Effector CD4-positive, alpha-beta T cell (primary cell): Measurements from ENCODE around the gene DCST2.
A peak's percentile ranks its signal among the peaks of the same experiment; 100 is the strongest.

Experiments
- DNase-seq: peaks from one replicate; pipeline ENCODE4 v3.0.0-alpha.2; 2020

The DCST2 gene

DNA sequence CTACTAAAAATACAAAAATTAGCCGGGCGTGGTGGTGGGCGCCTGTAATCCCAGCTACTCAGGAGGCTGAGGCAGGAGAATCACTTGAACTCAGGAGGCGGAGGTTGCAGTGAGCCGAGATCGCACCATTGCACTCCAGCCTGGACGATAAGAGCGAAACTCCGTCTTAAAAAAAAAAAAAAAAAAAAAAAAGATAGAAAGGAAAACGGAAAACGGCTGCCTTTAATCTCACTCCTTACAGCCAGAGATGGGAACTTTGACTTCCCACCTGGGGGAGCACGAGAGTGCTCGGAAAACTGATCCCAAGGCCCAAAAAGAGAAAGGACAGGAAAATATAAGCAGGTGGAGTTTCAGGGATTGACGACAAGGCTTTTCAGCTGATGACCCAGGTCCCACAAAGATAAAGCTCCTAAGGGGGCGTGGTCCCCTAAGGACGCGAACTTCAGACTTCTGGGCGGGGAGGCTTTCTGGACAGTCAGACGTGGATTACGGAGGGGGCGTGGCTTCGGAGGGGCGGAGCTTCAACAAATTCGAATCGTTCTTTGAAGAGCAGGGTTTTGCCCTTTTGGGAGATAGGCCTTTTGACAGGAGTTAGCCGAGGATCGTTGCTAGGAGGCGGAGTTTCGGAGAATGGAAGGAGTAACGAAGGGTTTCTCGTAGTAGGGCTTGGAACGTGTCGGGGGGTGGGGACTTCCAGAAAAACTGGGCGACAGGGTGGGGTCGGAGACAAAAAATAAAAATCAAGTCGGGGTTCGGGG is 60.1 kb downstream of the DCST2 start:
- peak; percentile 84 for DNase-seq

DNA sequence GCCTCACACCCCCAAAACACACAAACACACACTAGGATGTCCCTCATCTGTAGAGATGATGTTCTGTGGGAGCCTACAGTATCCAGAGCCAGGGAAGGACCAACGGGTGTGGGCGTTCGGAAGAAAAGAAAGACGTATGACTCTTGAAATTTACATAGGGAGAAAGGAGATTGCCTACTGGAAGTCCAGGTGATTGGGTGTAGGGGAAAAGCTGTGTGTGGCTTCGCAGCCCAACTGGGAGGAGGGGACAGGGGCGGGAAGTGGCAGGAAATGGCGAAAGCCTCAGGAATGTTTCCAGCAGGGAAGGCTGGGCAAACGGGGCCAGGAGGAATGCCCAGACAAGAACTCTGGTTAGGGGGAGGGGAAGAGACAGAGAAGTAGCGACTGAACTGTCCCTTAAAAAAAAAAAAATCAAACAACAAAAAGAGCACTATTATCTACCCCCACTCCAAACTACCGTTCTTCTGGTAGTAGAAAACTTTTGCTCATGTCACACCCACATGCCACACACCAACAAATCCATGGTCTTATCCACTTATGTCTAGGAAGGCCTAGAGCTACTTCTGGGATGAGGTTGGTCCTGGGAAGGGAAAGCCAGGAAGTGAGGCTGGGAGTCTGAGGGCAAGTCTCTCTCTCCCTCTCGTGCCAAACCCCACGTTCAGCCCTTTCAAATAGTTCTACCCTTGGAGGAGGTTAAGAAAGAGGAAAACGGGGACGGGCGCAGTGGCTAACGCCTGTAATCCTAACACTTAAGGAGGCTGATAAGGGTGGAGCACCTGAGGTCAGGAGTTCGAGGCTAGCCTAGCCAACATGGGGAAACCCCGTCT is 60.9 kb downstream of the DCST2 start:
- no peak for DNase-seq

DNA sequence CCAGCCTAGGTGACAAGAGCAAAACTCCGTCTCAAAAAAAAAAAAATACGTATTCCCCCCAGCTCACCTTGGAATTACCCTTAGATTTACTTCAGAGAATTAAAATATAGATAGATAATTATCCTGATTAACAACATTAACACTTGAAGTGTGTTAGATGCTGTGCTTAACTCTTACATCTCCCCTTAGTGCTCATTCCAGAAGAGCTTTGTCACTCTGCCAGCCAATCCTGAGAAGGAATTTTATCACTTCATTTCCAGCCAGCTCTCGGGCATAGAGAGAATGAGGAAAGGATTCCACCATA is 61.4 kb downstream of the DCST2 start:
- DNase-seq, result no peak

DNA sequence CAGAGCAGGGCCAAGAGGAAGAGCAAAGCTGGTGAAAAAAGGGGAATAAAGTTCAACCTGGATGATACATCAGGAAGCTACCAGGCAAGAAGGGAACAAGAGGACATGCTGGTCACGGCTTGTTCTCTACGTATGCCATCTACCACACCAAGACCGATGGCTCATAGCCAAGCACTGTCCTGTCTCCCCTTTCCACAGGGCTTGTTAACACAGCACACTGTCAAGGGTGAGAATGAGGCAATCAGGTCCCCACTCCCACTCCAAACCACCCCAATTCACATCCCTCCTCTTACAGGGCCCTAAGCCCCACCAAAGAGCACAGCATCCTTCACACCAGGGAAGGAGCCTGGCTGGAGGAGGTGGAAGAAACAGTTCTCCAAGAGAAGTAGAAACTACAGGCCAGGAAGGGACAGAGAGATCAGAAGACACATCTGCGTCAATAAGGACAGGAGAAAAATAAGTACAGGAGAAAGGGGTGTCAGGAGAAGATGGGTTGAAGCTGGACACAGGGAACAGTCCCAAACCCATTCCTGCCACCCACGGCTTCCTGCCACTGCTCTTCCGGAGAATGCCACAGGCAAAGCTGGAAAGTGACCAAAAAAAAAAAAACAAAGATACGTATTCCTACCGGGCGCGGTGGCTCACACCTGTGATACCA is 62.1 kb downstream of the DCST2 start:
- no peak for DNase-seq

DNA sequence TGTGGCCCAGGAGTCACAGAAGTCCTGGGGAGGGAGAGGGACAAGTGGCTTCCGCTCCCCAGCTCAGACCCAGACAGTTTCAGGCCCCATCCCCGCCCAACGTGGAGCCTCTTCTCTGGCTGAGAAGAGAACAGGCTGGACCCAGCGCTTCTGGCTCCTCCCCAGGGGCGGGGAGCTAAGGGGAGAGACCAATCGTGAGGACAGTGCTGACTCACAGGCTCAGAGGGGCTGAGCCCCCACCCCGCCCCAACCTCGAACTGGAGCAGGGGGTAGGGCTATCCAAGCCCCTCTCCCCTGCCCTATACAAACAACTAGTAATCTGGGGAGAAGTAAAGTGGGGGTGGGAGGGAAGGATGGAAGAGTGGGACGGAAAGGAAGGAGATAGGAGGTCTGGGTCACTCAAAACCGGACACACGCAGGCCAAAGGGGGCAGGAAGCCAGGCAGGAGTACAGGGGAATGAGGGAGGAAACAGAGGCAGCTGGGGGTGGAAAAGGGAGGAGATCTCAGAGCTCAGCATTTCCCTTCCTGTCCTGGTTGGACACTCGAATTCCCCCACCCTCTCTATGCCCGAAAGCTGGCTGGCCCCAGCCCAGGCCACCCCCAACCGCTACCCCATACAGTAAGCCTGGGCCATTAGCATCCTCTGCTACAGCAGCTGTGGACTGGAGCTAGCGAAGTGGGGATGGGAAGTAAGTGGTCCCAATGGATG is 62.8 kb downstream of the DCST2 start, which contains the start of gene SHC1:
Gene SHC1, minus strand, starts transcription at position 117 of the 710 bp plus-strand sequence. CDS start 221 bp downstream, outside the sequence.
- DNase-seq, result no peak

DNA sequence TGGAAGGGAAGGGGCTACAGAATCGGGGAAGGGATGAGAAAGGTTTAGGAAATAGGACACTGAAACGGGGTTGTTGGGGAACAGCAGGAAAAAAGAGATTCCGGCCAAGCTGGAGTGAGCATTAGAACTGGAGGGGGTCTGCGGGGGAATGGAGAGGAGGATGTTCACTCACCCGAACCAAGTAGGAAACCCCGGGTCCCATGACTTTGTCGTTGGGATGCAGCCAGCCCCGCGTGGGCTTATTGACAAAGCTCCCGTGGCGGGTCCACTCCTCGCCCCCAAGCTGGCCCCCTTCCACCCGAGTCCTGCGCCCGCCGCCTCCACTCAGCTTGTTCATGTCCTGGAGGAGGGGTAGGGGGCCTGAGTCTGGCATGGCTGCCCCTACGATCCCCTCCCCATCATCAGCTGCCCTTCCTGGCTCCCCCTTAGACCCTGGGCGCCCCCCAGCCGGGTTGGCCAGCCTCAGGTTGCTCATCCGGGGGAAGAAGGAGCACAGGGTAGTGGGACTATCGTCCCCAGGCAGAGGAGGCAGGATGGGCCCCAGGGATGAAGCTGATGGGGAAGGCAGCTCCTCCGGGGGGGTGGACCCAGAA is 63.6 kb downstream of the DCST2 start:
- no peak for DNase-seq

DNA sequence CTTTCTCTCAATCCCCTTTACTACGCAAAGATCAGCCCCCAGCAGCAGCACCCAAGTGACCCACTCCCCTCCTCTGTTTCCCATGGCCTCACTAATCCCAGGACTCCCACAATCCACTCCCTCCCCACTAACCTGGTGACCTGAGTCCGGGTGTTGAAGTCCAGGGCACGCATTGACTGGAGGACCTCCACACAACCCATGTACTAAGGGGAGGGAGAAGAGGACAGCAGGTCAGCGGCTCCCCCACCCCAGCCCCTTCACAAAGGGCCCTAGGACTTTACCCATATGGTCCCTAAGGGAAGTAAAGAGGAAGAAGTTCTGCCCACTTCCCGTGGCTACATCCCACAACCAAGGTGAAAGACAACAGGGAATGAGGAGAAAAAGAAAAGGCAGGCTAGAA is 64.3 kb downstream of the DCST2 start:
- no peak for DNase-seq

DNA sequence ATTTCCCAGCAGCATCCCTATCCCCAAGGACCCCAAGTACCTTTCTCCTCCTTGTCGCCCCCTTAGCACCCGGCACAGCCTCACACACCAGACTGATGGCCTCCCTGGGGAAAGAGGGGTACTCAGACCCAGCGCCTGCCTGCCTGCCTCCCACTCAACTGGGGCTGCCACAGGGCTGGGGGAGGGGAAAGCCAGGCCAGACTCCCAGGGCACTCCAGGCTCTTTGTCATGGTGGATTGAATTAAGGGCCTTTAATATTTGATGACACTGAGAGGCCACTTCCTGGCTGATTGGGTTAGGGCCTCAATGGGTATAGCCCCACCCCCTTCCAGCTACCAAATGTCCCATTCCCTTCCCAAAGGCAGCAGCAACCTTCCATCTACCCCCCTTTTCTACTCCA is 64.8 kb downstream of the DCST2 start:
- DNase-seq, result no peak
